Uterus (tissue), 4 donors: ENCODE results near the gene LRRC8A. TPM values are rescaled to one million over a fixed set of nuclear protein-coding genes. Genes with fewer than 3 reads are reported as not detected.
A peak's percentile ranks its signal among the peaks of the same experiment; 100 is the strongest.
"Not testable (repeated sequence)": the region's sequence is repeated elsewhere in the genome, so short reads cannot be mapped to it uniquely, and the experiment has no call there.

Experiments
- DNase-seq, 2 donors: peaks; one replicate each; pipeline ENCODE4 v3.0.0-alpha.2; 2019 to 2020
- H3K27ac ChIP-seq, 2 donors: fragments of 200-600 bp; sonication (generic); 1 replicate in 1 of 2; 2 replicates in 1 of 2; pipeline ENCODE4 v1.5.1; 2016 to 2018
- H3K27me3 ChIP-seq, 2 donors: fragments of 200-600 bp; sonication (generic); one replicate each; pipeline ENCODE4 v1.5.1; 2018 to 2019; ENCODE audit warnings: control low read depth in 1 of 2
- H3K36me3 ChIP-seq, 2 donors: fragments of 200-600 bp; sonication (generic); one replicate each; pipeline ENCODE4 v1.5.1; 2019; ENCODE audit warnings: control low read depth in 1 of 2
- H3K4me1 ChIP-seq, 2 donors: fragments of 200-600 bp; sonication (generic); one replicate each; pipeline ENCODE4 v1.5.1; 2018 to 2019; ENCODE audit warnings: control low read depth in 1 of 2
- H3K4me3 ChIP-seq, 2 donors: fragments of 200-600 bp; sonication (generic); 1 replicate in 1 of 2; 2 replicates in 1 of 2; pipeline ENCODE4 v1.5.1; 2018 to 2019; ENCODE audit warnings: mild to moderate bottlenecking in 1 of 2
- H3K9me3 ChIP-seq, 2 donors: fragments of 200-600 bp; sonication (generic); one replicate each; pipeline ENCODE4 v1.5.1; 2019; ENCODE audit warnings: control low read depth in 1 of 2
- CTCF ChIP-seq, 4 experiments: fragments of 200-600 bp in 2 of 4; fragments of 450-650 bp in 2 of 4; sonication (generic) in 2 of 4; IDR thresholded peaks; one replicate each; pipeline ENCODE4 v1.5.1; 2016 to 2019; ENCODE audit warnings: antibody characterized with exemption in 4 of 4, mild to moderate bottlenecking in 2 of 4, moderate library complexity in 1 of 4
- POLR2A ChIP-seq, 2 donors: fragments of 450-650 bp; IDR thresholded peaks; one replicate each; pipeline ENCODE4 v1.6.1; 2016; ENCODE audit warnings: antibody characterized with exemption in 2 of 2, mild to moderate bottlenecking in 1 of 2, moderate library complexity in 1 of 2
- intact Hi-C: fragments of 100-400 bp; cut with DNase I; formaldehyde crosslinking; loops from one replicate; pipeline ENCODE4 v1.15.1; 2023; ENCODE audit warnings: low total_unique reads
- total RNA-seq, 4 donors: library from RNA; depleted of rRNA in 3 of 4; stranded (reverse); fragments of >200 nt in 3 of 4; gene quantifications; one replicate each; pipeline versions ENCODE4 v1.1.0 to v1.2.4, GENCODE V29; 2014 to 2023
- donor health status: DM: yes; HTN: yes; CAD: no.

The LRRC8A gene
- total RNA-seq, 4 donors from 2014 or later = 23.5 to 58.7 (median 30.8) TPM

- Histone ChIP-seq H3K4me3 (no peak overlapping the region), H3K4me1 (no peaks in the 10 kb centered on the region), H3K27ac (no peak overlapping the region), H3K36me3 (no peaks in the 10 kb centered on the region), H3K9me3 (no peaks in the 10 kb centered on the region), H3K27me3 (no peaks in the 10 kb centered on the region)
- intact Hi-C loops = no loop called here
- DNase-seq = no peak
- TF ChIP-seq POLR2A (IDR thresholded peaks at IDR 0.05) = no peak
- no peak for TF ChIP-seq CTCF (IDR thresholded peaks at IDR 0.05)
Measured at GRCh38 chr9:128846680-128847030, 35.3 kb upstream of the LRRC8A start.

- intact Hi-C loops = no loop called here
- Histone ChIP-seq H3K9me3 (no peaks in the 10 kb centered on the region), H3K4me3 (no peak overlapping the region), H3K36me3 (no peaks in the 10 kb centered on the region), H3K27me3 (no peaks in the 10 kb centered on the region), H3K27ac (no peak overlapping the region), H3K4me1 (no peaks in the 10 kb centered on the region)
- no peak for DNase-seq
- TF ChIP-seq POLR2A (IDR thresholded peaks at IDR 0.05) (no peak), CTCF (IDR thresholded peaks at IDR 0.05) (no peak)
Measured at GRCh38 chr9:128847803-128848202, 34.1 kb upstream of the LRRC8A start.

- H3K4me3 ChIP-seq, H3K36me3 ChIP-seq, H3K27me3 ChIP-seq, H3K4me1 ChIP-seq, H3K27ac ChIP-seq, H3K9me3 ChIP-seq, DNase-seq, intact Hi-C loops: not testable (repeated sequence)
Measured at GRCh38 chr9:128851024-128851423, 30.9 kb upstream of the LRRC8A start.

- intact Hi-C loops = not testable (repeated sequence)
- peak; percentile 25 to 66 (median 52) for TF ChIP-seq CTCF (IDR thresholded peaks at IDR 0.05)
Measured at GRCh38 chr9:128851779-128852600, 29.9 kb upstream of the LRRC8A start.

GRCh38 chr9:128852646-128853045 is 29.3 kb upstream of the LRRC8A start:
- H3K9me3 ChIP-seq, H3K36me3 ChIP-seq, intact Hi-C loops, H3K27me3 ChIP-seq, H3K4me1 ChIP-seq, H3K4me3 ChIP-seq, H3K27ac ChIP-seq, DNase-seq: not testable (repeated sequence)

More at GRCh38 chr9:128851779-128852600, 29.9 kb upstream of the LRRC8A start:
- H3K27me3 ChIP-seq, DNase-seq, H3K4me1 ChIP-seq, H3K27ac ChIP-seq, H3K9me3 ChIP-seq, H3K36me3 ChIP-seq, H3K4me3 ChIP-seq: not testable (repeated sequence)

- DNase-seq, H3K9me3 ChIP-seq, H3K27me3 ChIP-seq, H3K4me3 ChIP-seq, H3K27ac ChIP-seq, intact Hi-C loops, H3K4me1 ChIP-seq, H3K36me3 ChIP-seq: not testable (repeated sequence)
Measured at GRCh38 chr9:128854454-128854853, 27.5 kb upstream of the LRRC8A start.

GRCh38 chr9:128858476-128858875 is 23.5 kb upstream of the LRRC8A start:
- DNase-seq, H3K36me3 ChIP-seq, intact Hi-C loops, H3K4me1 ChIP-seq, H3K9me3 ChIP-seq, H3K27me3 ChIP-seq, H3K27ac ChIP-seq, H3K4me3 ChIP-seq: not testable (repeated sequence)
